ENCODE data around the gene SCO1.
"Not testable (repeated sequence)": the region's sequence is repeated elsewhere in the genome, so short reads cannot be mapped to it uniquely, and the experiment has no call there.

SCO1 gene

GRCh38 chr17:10726196-10726595 is 28.9 kb upstream of the SCO1 start:
- no peak for DNase-seq (ENCODE audit: extremely low read depth in 1 of 2, low read depth in 1 of 2)

- DNase-seq (ENCODE audit: extremely low read depth in 1 of 2, low read depth in 1 of 2): no peak
Observed at GRCh38 chr17:10725262-10725661, 27.9 kb upstream of the SCO1 start.

- DNase-seq (ENCODE audit: extremely low read depth in 1 of 2, low read depth in 1 of 2): no peak
Observed at GRCh38 chr17:10724546-10725195, 27.3 kb upstream of the SCO1 start.

- no peak for DNase-seq (ENCODE audit: extremely low read depth in 1 of 2, low read depth in 1 of 2)
Observed at GRCh38 chr17:10718547-10718946, 21.2 kb upstream of the SCO1 start.

GRCh38 chr17:10716218-10716617 is 18.9 kb upstream of the SCO1 start:
- DNase-seq (ENCODE audit: extremely low read depth in 1 of 2, low read depth in 1 of 2): no peak

GRCh38 chr17:10713318-10713717 is 16.0 kb upstream of the SCO1 start:
- no peak for DNase-seq (ENCODE audit: extremely low read depth in 1 of 2, low read depth in 1 of 2)

- no peak for DNase-seq (ENCODE audit: extremely low read depth in 1 of 2, low read depth in 1 of 2)
Observed at GRCh38 chr17:10705727-10706126, 8.4 kb upstream of the SCO1 start.

- DNase-seq (ENCODE audit: extremely low read depth in 1 of 2, low read depth in 1 of 2): no peak
Observed at GRCh38 chr17:10702574-10702973, 5.2 kb upstream of the SCO1 start.

- no peak for DNase-seq (ENCODE audit: extremely low read depth in 1 of 2, low read depth in 1 of 2)
Observed at GRCh38 chr17:10699856-10700255, 2.5 kb upstream of the SCO1 start.

- DNase-seq (ENCODE audit: extremely low read depth in 1 of 2, low read depth in 1 of 2): no peak
Observed at GRCh38 chr17:10698096-10698818, 924 bp upstream of the SCO1 start.

GRCh38 chr17:10695875-10696407 is 1.4 kb downstream of the SCO1 start:
- DNase-seq (ENCODE audit: extremely low read depth in 1 of 2, low read depth in 1 of 2): not testable (repeated sequence)

- no peak for DNase-seq (ENCODE audit: extremely low read depth in 1 of 2, low read depth in 1 of 2)
Observed at GRCh38 chr17:10687499-10687898, 9.8 kb downstream of the SCO1 start.

GRCh38 chr17:10683853-10684252 is 13.5 kb downstream of the SCO1 start:
- no peak for DNase-seq (ENCODE audit: extremely low read depth in 1 of 2, low read depth in 1 of 2)

- DNase-seq (ENCODE audit: extremely low read depth in 1 of 2, low read depth in 1 of 2): no peak
Observed at GRCh38 chr17:10681866-10682446, 15.4 kb downstream of the SCO1 start.

- DNase-seq (ENCODE audit: extremely low read depth in 1 of 2, low read depth in 1 of 2): no peak
Observed at GRCh38 chr17:10674704-10675103, 22.6 kb downstream of the SCO1 start.

GRCh38 chr17:10673312-10673711 is 24.0 kb downstream of the SCO1 start:
- DNase-seq (ENCODE audit: extremely low read depth in 1 of 2, low read depth in 1 of 2): no peak

- no peak for DNase-seq (ENCODE audit: extremely low read depth in 1 of 2, low read depth in 1 of 2)
Observed at GRCh38 chr17:10668775-10669174, 28.6 kb downstream of the SCO1 start.

GRCh38 chr17:10666906-10667305 is 30.4 kb downstream of the SCO1 start:
- no peak for DNase-seq (ENCODE audit: extremely low read depth in 1 of 2, low read depth in 1 of 2)

- DNase-seq (ENCODE audit: extremely low read depth in 1 of 2, low read depth in 1 of 2): no peak
Observed at GRCh38 chr17:10664571-10664970, 32.8 kb downstream of the SCO1 start.

- DNase-seq (ENCODE audit: extremely low read depth in 1 of 2, low read depth in 1 of 2): no peak
Observed at GRCh38 chr17:10663231-10663630, 34.1 kb downstream of the SCO1 start.

GRCh38 chr17:10661437-10661836 is 35.9 kb downstream of the SCO1 start:
- DNase-seq (ENCODE audit: extremely low read depth in 1 of 2, low read depth in 1 of 2): no peak

GRCh38 chr17:10657879-10658278 is 39.5 kb downstream of the SCO1 start:
- no peak for DNase-seq (ENCODE audit: extremely low read depth in 1 of 2, low read depth in 1 of 2)
